Ovary (tissue), 3 donors: Measurements from ENCODE around the gene RDX.

Experiments used
- POLR2A ChIP-seq: fragments of 450-650 bp; IDR thresholded peaks from one replicate; pipeline ENCODE4 v1.6.1; 2017; ENCODE audit warnings: antibody characterized with exemption, mild to moderate bottlenecking, moderate library complexity
- TF ChIP-seq, protein P1 (sequence below), 3 donors: fragments of 450-650 bp in 2 of 3; fragments of 200-600 bp in 1 of 3; IDR thresholded peaks; one replicate each; pipeline versions ENCODE4 v1.5.1 to v1.8.0; 2016 to 2022; ENCODE audit warnings: antibody characterized with exemption in 3 of 3, mild to moderate bottlenecking in 1 of 3
- donor health status: DM: no; HTN: no; CAD: no.

DNA sequence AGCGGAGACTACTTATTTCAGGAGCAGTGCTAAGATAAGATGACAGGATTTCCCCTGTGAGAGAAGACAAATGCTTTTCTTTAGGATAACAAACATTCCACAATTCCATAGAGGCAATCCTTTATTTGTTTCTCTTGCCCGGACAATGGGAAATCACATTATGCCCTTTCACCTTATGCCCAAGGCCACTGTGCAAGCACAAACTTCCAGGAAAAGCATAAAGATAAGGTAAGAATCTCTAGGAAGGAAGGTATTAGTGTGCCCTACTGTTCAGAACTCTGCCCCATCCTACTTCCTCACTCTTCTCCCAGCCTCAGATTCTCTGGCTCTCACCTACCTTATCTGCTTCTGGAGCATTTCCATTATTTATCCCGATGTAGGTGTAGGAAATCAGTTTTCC lies 23.1 kb upstream of the RDX start:
- TF ChIP-seq POLR2A = no peak
- TF ChIP-seq, protein P1, sequence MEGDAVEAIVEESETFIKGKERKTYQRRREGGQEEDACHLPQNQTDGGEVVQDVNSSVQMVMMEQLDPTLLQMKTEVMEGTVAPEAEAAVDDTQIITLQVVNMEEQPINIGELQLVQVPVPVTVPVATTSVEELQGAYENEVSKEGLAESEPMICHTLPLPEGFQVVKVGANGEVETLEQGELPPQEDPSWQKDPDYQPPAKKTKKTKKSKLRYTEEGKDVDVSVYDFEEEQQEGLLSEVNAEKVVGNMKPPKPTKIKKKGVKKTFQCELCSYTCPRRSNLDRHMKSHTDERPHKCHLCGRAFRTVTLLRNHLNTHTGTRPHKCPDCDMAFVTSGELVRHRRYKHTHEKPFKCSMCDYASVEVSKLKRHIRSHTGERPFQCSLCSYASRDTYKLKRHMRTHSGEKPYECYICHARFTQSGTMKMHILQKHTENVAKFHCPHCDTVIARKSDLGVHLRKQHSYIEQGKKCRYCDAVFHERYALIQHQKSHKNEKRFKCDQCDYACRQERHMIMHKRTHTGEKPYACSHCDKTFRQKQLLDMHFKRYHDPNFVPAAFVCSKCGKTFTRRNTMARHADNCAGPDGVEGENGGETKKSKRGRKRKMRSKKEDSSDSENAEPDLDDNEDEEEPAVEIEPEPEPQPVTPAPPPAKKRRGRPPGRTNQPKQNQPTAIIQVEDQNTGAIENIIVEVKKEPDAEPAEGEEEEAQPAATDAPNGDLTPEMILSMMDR (IDR thresholded peaks at IDR 0.05) = no peak
